GM18867 (cell line): ENCODE data around the gene RNF17.

Experiments
- ATAC-seq: cut with Tn5 transposase; IDR thresholded peaks from one replicate; pipeline ENCODE4 v1.9.1; 2021; ENCODE audit warnings: mild to moderate bottlenecking, moderate library complexity; ENCODE audit not compliant: unreplicated experiment

The RNF17 gene

GRCh38 chr13:24892829-24893228 is 128.9 kb downstream of the RNF17 start:
- ATAC-seq: no peak

- ATAC-seq: no peak
These were observed 129.9 kb downstream of the RNF17 start for GRCh38 chr13:24893863-24894262.

GRCh38 chr13:24894277-24894971 is 130.5 kb downstream of the RNF17 start:
- no peak for ATAC-seq

- no peak for ATAC-seq
These were observed 131.0 kb downstream of the RNF17 start for GRCh38 chr13:24894972-24895300.

GRCh38 chr13:24896061-24896460 is 132.1 kb downstream of the RNF17 start:
- no peak for ATAC-seq

GRCh38 chr13:24897293-24897692 is 133.3 kb downstream of the RNF17 start:
- ATAC-seq: no peak

GRCh38 chr13:24899601-24900000 is 135.6 kb downstream of the RNF17 start:
- no peak for ATAC-seq

- peak; percentile 78 for ATAC-seq
These were observed 136.5 kb downstream of the RNF17 start for GRCh38 chr13:24900507-24900906.

- no peak for ATAC-seq
These were observed 141.3 kb downstream of the RNF17 start for GRCh38 chr13:24905242-24905641.

GRCh38 chr13:24906268-24906667 is 142.3 kb downstream of the RNF17 start:
- ATAC-seq: no peak

- no peak for ATAC-seq
These were observed 146.6 kb downstream of the RNF17 start for GRCh38 chr13:24910502-24911132.

- ATAC-seq: no peak
These were observed 147.4 kb downstream of the RNF17 start for GRCh38 chr13:24911133-24911908.

GRCh38 chr13:24916464-24916863 is 152.5 kb downstream of the RNF17 start:
- no peak for ATAC-seq

- ATAC-seq: no peak
These were observed 157.0 kb downstream of the RNF17 start for GRCh38 chr13:24921003-24921402.

GRCh38 chr13:24921881-24922280 is 157.9 kb downstream of the RNF17 start:
- ATAC-seq: no peak

GRCh38 chr13:24922387-24922744 is 158.4 kb downstream of the RNF17 start:
- ATAC-seq: no peak

- peak; percentile 88 for ATAC-seq
These were observed 159.0 kb downstream of the RNF17 start for GRCh38 chr13:24922745-24923591.

- no peak for ATAC-seq
These were observed 161.6 kb downstream of the RNF17 start for GRCh38 chr13:24925318-24926231.

- no peak for ATAC-seq
These were observed 163.9 kb downstream of the RNF17 start for GRCh38 chr13:24927810-24928404.

- ATAC-seq: no peak
These were observed 165.2 kb downstream of the RNF17 start for GRCh38 chr13:24929196-24929595.
